Gastrocnemius medialis (tissue), 4 donors: ENCODE results near the gene PACSIN2. TPM values are rescaled to one million over a fixed set of nuclear protein-coding genes. Genes with fewer than 3 reads are reported as not detected.

Source experiments
- ATAC-seq, 2 donors: fragments of 150-250 bp; one replicate each; pipeline ENCODE4 v1.9.1; 2016
- DNase-seq, 2 donors: peaks; one replicate each; pipeline ENCODE4 v3.0.0-alpha.2; 2019
- H3K27ac ChIP-seq, 4 donors: fragments of 200-600 bp; sonication (generic); 1 replicate in 1 of 4; 2 replicates in 3 of 4; pipeline ENCODE4 v1.5.1; 2016 to 2018; ENCODE audit warnings: mild to moderate bottlenecking in 2 of 4, moderate library complexity in 1 of 4
- H3K27me3 ChIP-seq, 3 donors: fragments of 200-600 bp; sonication (generic) in 2 of 3; 1 replicate in 1 of 3; 2 replicates in 2 of 3; pipeline versions ENCODE4 v1.5.1 to v1.6.0; 2016 to 2019; ENCODE audit warnings: mild to moderate bottlenecking in 1 of 3, moderate library complexity in 1 of 3
- H3K36me3 ChIP-seq, 2 donors: fragments of 200-600 bp; sonication (generic) in 1 of 2; one replicate each; pipeline ENCODE4 v1.5.1; 2017 to 2018
- H3K4me1 ChIP-seq, 2 donors: fragments of 200-600 bp; sonication (generic) in 1 of 2; one replicate each; pipeline ENCODE4 v1.5.1; 2016 to 2017; ENCODE audit warnings: mild to moderate bottlenecking in 2 of 2
- H3K4me3 ChIP-seq, 4 donors: fragments of 200-600 bp; sonication (generic) in 3 of 4; 1 replicate in 1 of 4; 2 replicates in 3 of 4; pipeline ENCODE4 v1.5.1; 2016 to 2019; ENCODE audit warnings: mild to moderate bottlenecking in 2 of 4
- H3K9me3 ChIP-seq, 3 donors: fragments of 200-600 bp; sonication (generic) in 2 of 3; 1 replicate in 1 of 3; 2 replicates in 2 of 3; pipeline ENCODE4 v1.5.1; 2016 to 2019
- CTCF ChIP-seq, 5 experiments: fragments of 450-650 bp in 3 of 5; fragments of 200-600 bp in 2 of 5; sonication (generic) in 2 of 5; IDR thresholded peaks in 4 of 5; conservative IDR thresholded peaks in 1 of 5; 1 replicate in 4 of 5; 2 replicates in 1 of 5; pipeline ENCODE4 v1.5.1; 2016 to 2019; ENCODE audit warnings: antibody characterized with exemption in 5 of 5, mild to moderate bottlenecking in 3 of 5, moderate library complexity in 3 of 5
- POLR2A ChIP-seq, 2 donors: fragments of 450-650 bp; IDR thresholded peaks; one replicate each; pipeline ENCODE4 v1.6.1; 2017; ENCODE audit warnings: antibody characterized with exemption in 2 of 2, mild to moderate bottlenecking in 2 of 2, moderate library complexity in 2 of 2
- in situ Hi-C, 4 donors: fragments of 200-750 bp; cut with MboI; loops; one replicate each; pipeline versions ENCODE4 v1.15.0 to v1.8.0; 2017; ENCODE audit warnings: low sequenced_read_pairs in 4 of 4
- intact Hi-C: fragments of 100-400 bp; cut with DNase I; formaldehyde crosslinking; loops from one replicate; pipeline ENCODE4 v1.15.1; 2023; ENCODE audit warnings: low total_unique reads
- total RNA-seq, 4 donors: library from RNA; depleted of rRNA; stranded (reverse); fragments of >200 nt; gene quantifications; one replicate each; pipeline versions ENCODE4 v1.1.0 to v1.2.3, GENCODE V29; 2016

The PACSIN2 gene
- total RNA-seq, 4 donors from 2014 or later: 37.3 to 45.9 (median 39.8) TPM

- DNase-seq (no peak), ATAC-seq (no peak)
- Histone ChIP-seq H3K27me3 (no peaks in the 10 kb centered on the region), H3K9me3 (no peaks in the 10 kb centered on the region), H3K36me3 (no peaks in the 10 kb centered on the region), H3K4me1 (peaks cover 0 to 6% of the 10 kb centered on the region in 2 donors), H3K4me3 (no peak overlapping the region), H3K27ac (no peak overlapping the region)
- no peak for TF ChIP-seq POLR2A (IDR thresholded peaks at IDR 0.05)
- TF ChIP-seq CTCF (IDR thresholded peaks at IDR 0.05 in 4 of 5, conservative IDR thresholded peaks at IDR 0.05 in 1 of 5): no peak
- intact Hi-C loops: no loop called here
- in situ Hi-C loops: no loop called here
These were observed 29.4 kb downstream of the PACSIN2 start for GRCh38 chr22:42985531-42985905.

- no peaks in the 10 kb centered on the region for H3K9me3 ChIP-seq
- no peak for DNase-seq
- no peaks in the 10 kb centered on the region for H3K36me3 ChIP-seq
- peaks cover 0 to 3% of the 10 kb centered on the region in 2 donors for H3K4me1 ChIP-seq
- no peaks in the 10 kb centered on the region for H3K27me3 ChIP-seq
- intact Hi-C loops (no loop called here), in situ Hi-C loops (no loop called here)
- TF ChIP-seq POLR2A (IDR thresholded peaks at IDR 0.05) (no peak), CTCF (IDR thresholded peaks at IDR 0.05 in 4 of 5, conservative IDR thresholded peaks at IDR 0.05 in 1 of 5) (no peak)
- H3K4me3 ChIP-seq: no peak overlapping the region
- ATAC-seq: no peak
- H3K27ac ChIP-seq: no peak overlapping the region
These were observed 30.0 kb downstream of the PACSIN2 start for GRCh38 chr22:42984814-42985530.

GRCh38 chr22:42984397-42984796 lies 30.6 kb downstream of the PACSIN2 start:
- Histone ChIP-seq H3K36me3 (no peaks in the 10 kb centered on the region), H3K4me3 (no peak overlapping the region), H3K9me3 (no peaks in the 10 kb centered on the region), H3K27ac (no peak overlapping the region), H3K4me1 (peaks cover 0 to 5% of the 10 kb centered on the region in 2 donors), H3K27me3 (no peaks in the 10 kb centered on the region)
- ATAC-seq (no peak), DNase-seq (no peak)
- intact Hi-C loops: no loop called here
- in situ Hi-C loops: no loop called here
- TF ChIP-seq CTCF (IDR thresholded peaks at IDR 0.05 in 4 of 5, conservative IDR thresholded peaks at IDR 0.05 in 1 of 5) (no peak), POLR2A (IDR thresholded peaks at IDR 0.05) (no peak)

GRCh38 chr22:42983470-42983869 lies 31.5 kb downstream of the PACSIN2 start:
- no peaks in the 10 kb centered on the region for H3K27me3 ChIP-seq
- H3K4me1 ChIP-seq: peaks cover 4 to 12% of the 10 kb centered on the region in 2 donors
- no peaks in the 10 kb centered on the region for H3K36me3 ChIP-seq
- H3K9me3 ChIP-seq: no peaks in the 10 kb centered on the region
- in situ Hi-C loops (no loop called here), intact Hi-C loops (no loop called here)
- TF ChIP-seq CTCF (IDR thresholded peaks at IDR 0.05 in 4 of 5, conservative IDR thresholded peaks at IDR 0.05 in 1 of 5) (no peak), POLR2A (IDR thresholded peaks at IDR 0.05) (no peak)
- ATAC-seq: no peak
- no peak overlapping the region for H3K27ac ChIP-seq
- DNase-seq: no peak
- H3K4me3 ChIP-seq: no peak overlapping the region
